Suprapubic skin (tissue), 4 donors: ENCODE results near the gene ZNF785. TPM values are rescaled to one million over a fixed set of nuclear protein-coding genes. Genes with fewer than 3 reads are reported as not detected.

Source experiments
- DNase-seq, 2 donors: peaks; one replicate each; pipeline ENCODE4 v3.0.0-alpha.2; 2019; ENCODE audit warnings: low spot score in 2 of 2
- H3K27ac ChIP-seq: fragments of 200-600 bp; sonication (generic); one replicate; pipeline ENCODE4 v1.5.1; 2019
- H3K27me3 ChIP-seq: fragments of 200-600 bp; sonication (generic); one replicate; pipeline ENCODE4 v1.5.1; 2019
- H3K36me3 ChIP-seq: fragments of 200-600 bp; sonication (generic); one replicate; pipeline ENCODE4 v1.5.1; 2019
- H3K4me1 ChIP-seq: fragments of 200-600 bp; sonication (generic); one replicate; pipeline ENCODE4 v1.5.1; 2019
- H3K4me3 ChIP-seq: fragments of 200-600 bp; sonication (generic); one replicate; pipeline ENCODE4 v1.5.1; 2019; ENCODE audit warnings: mild to moderate bottlenecking
- H3K9me3 ChIP-seq: fragments of 200-600 bp; sonication (generic); one replicate; pipeline ENCODE4 v1.5.1; 2019
- EP300 ChIP-seq: sonication (generic); formaldehyde crosslinking; IDR thresholded peaks from one replicate; pipeline ENCODE4 v1.6.1; 2017; ENCODE audit warnings: antibody characterized with exemption
- POLR2A ChIP-seq, 2 donors: fragments of 450-650 bp; IDR thresholded peaks; one replicate each; pipeline ENCODE4 v1.6.1; 2017; ENCODE audit warnings: antibody characterized with exemption in 2 of 2, mild to moderate bottlenecking in 2 of 2, moderate library complexity in 2 of 2
- POLR2AphosphoS5 ChIP-seq, 3 donors: sonication (generic); formaldehyde crosslinking; IDR thresholded peaks; one replicate each; pipeline ENCODE4 v1.6.1; 2017; ENCODE audit warnings: antibody characterized with exemption in 3 of 3
- WGBS: methylation state at CpG from one replicate; pipeline ENCODE4 v1.1.5; 2018; 5-methylcytosine and 5-hydroxymethylcytosine counted together
- total RNA-seq, 4 donors: library from RNA; depleted of rRNA; stranded (reverse); fragments of >200 nt; gene quantifications; one replicate each; pipeline ENCODE4 v1.1.0, GENCODE V29; 2016
- TF ChIP-seq, protein P1 (sequence below), 2 donors: fragments of 200-600 bp in 1 of 2; fragments of 450-650 bp in 1 of 2; sonication (generic) in 1 of 2; IDR thresholded peaks; one replicate each; pipeline ENCODE4 v1.5.1; 2016 to 2019; ENCODE audit warnings: antibody characterized with exemption in 2 of 2, mild to moderate bottlenecking in 1 of 2, moderate library complexity in 1 of 2

ZNF785 gene
- total RNA-seq, 4 donors from 2014 or later = 9.8 to 24.5 (median 11.2) TPM

GRCh38 chr16:30535777-30536190 lies 49.7 kb downstream of the ZNF785 start:
- Histone ChIP-seq H3K4me1 (peaks cover 23% of the 10 kb centered on the region), H3K36me3 (peaks cover 21% of the 10 kb centered on the region), H3K27ac (peak overlapping the region; percentile 95), H3K9me3 (no peaks in the 10 kb centered on the region), H3K4me3 (peak overlapping the region; percentile 83), H3K27me3 (no peaks in the 10 kb centered on the region)
- 29% methylated on average over 9 of the region's 12 CpGs for WGBS
- no peak for TF ChIP-seq POLR2AphosphoS5 (IDR thresholded peaks at IDR 0.05)
- TF ChIP-seq EP300 = no peak
- TF ChIP-seq, protein P1, sequence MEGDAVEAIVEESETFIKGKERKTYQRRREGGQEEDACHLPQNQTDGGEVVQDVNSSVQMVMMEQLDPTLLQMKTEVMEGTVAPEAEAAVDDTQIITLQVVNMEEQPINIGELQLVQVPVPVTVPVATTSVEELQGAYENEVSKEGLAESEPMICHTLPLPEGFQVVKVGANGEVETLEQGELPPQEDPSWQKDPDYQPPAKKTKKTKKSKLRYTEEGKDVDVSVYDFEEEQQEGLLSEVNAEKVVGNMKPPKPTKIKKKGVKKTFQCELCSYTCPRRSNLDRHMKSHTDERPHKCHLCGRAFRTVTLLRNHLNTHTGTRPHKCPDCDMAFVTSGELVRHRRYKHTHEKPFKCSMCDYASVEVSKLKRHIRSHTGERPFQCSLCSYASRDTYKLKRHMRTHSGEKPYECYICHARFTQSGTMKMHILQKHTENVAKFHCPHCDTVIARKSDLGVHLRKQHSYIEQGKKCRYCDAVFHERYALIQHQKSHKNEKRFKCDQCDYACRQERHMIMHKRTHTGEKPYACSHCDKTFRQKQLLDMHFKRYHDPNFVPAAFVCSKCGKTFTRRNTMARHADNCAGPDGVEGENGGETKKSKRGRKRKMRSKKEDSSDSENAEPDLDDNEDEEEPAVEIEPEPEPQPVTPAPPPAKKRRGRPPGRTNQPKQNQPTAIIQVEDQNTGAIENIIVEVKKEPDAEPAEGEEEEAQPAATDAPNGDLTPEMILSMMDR (IDR thresholded peaks at IDR 0.05) = peak; percentile 23 to 83
- TF ChIP-seq POLR2A (IDR thresholded peaks at IDR 0.05) = no peak
- peak in 1 of 2 donors; percentile 85 for DNase-seq

DNA sequence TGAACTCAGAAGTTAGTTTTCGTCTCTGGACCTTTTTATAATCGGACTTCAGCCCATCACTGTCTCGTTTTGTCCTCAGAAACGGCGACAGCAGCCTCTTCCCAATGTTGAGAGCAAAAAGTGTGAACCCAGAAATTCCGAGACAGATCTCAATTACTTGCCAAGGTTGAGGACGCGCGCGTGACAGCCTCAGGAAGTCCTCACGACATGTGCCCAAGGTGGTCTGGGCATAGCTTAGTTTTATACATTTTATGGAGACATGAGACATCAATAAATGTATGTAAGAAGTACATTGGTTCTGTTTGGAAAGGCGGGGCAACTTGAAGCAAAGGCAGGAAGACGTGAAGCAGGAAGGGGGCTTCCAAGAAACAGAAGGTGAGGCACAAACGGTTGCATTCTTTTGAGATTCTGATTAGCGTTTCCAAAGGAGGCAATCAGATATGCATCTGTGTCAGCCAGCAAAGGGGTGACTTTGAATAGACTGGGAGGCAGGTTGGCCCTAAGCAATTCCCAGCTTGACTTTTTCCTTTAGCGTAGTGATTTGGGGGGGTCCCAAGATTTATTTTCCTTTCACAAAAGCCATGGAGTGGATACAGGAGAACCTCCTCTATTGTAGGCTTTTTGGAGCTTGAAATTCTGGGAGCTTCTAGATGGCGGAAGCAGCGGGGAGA lies 50.3 kb downstream of the ZNF785 start:
- no peak for DNase-seq
- no peaks in the 10 kb centered on the region for H3K9me3 ChIP-seq
- H3K27ac ChIP-seq = peak overlapping the region; percentile 95
- peaks cover 23% of the 10 kb centered on the region for H3K4me1 ChIP-seq
- 5% methylated on average over 18 of the region's 18 CpGs for WGBS
- H3K4me3 ChIP-seq = peak overlapping the region; percentile 83
- H3K27me3 ChIP-seq = no peaks in the 10 kb centered on the region
- TF ChIP-seq POLR2A (IDR thresholded peaks at IDR 0.05) (no peak), POLR2AphosphoS5 (IDR thresholded peaks at IDR 0.05) (peak in 1 of 3 donors; percentile 55), EP300 (no peak)
- TF ChIP-seq, protein P1 (IDR thresholded peaks at IDR 0.05) = no peak
- H3K36me3 ChIP-seq = peaks cover 25% of the 10 kb centered on the region

GRCh38 chr16:30534368-30535105 lies 51.0 kb downstream of the ZNF785 start, which contains the start of gene ZNF747:
Gene ZNF747, minus strand, starts transcription at chr16:30534858. Its CDS starts 179 bp downstream, at chr16:30534679.
- TF ChIP-seq POLR2AphosphoS5 (IDR thresholded peaks at IDR 0.05) = peak in 2 of 3 donors; percentile 68 to 86
- peak in 1 of 2 donors; percentile 67 for TF ChIP-seq POLR2A (IDR thresholded peaks at IDR 0.05)
- TF ChIP-seq, protein P1 (IDR thresholded peaks at IDR 0.05) = no peak
- no peak for TF ChIP-seq EP300
- WGBS = under 1% methylated on average over 34 of the region's 70 CpGs
- Histone ChIP-seq H3K9me3 (no peaks in the 10 kb centered on the region), H3K4me3 (peak within 1 kb of the TSS; percentile 83), H3K27me3 (no peaks in the 10 kb centered on the region), H3K36me3 (peaks cover 25% of the 10 kb centered on the region), H3K27ac (peak within 1 kb of the TSS; percentile 95), H3K4me1 (peaks cover 26% of the 10 kb centered on the region)
- peak; percentile 94 to 96 for DNase-seq

- H3K4me3 ChIP-seq = peak overlapping the region; percentile 83
- H3K4me1 ChIP-seq = peaks cover 32% of the 10 kb centered on the region
- no peak for DNase-seq
- no peak for TF ChIP-seq POLR2A (IDR thresholded peaks at IDR 0.05)
- no peak for TF ChIP-seq POLR2AphosphoS5 (IDR thresholded peaks at IDR 0.05)
- no peak for TF ChIP-seq EP300
- TF ChIP-seq, protein P1 (IDR thresholded peaks at IDR 0.05) = no peak
- no peaks in the 10 kb centered on the region for H3K27me3 ChIP-seq
- H3K9me3 ChIP-seq = no peaks in the 10 kb centered on the region
- 24% methylated on average over 16 of the region's 29 CpGs for WGBS
- H3K36me3 ChIP-seq = peaks cover 25% of the 10 kb centered on the region
- H3K27ac ChIP-seq = peak overlapping the region; percentile 95
These were observed 51.6 kb downstream of the ZNF785 start for GRCh38 chr16:30533748-30534367.

DNA sequence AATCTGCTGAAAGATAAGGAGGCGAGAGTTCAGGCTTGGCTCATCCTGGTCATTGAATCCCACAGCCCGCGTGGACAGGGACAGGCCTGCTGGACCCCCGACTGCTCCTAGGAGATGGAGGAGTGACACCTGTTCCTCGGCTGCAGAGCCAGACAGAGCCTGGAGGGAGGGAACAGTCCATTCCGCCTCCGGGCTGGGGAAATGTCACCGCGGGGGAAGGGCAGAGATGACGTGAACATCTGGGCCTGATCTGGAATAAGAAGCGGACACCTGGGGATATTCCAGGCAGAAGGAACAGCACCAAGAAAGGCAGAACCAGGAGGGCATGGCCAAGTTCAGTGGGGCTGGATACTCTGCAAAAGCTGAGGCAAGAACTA lies 52.4 kb downstream of the ZNF785 start:
- TF ChIP-seq POLR2A (IDR thresholded peaks at IDR 0.05) (no peak), POLR2AphosphoS5 (IDR thresholded peaks at IDR 0.05) (no peak), EP300 (no peak)
- TF ChIP-seq, protein P1 (IDR thresholded peaks at IDR 0.05) = no peak
- Histone ChIP-seq H3K36me3 (peaks cover 25% of the 10 kb centered on the region), H3K4me1 (peaks cover 40% of the 10 kb centered on the region), H3K4me3 (no peak overlapping the region), H3K9me3 (no peaks in the 10 kb centered on the region), H3K27ac (no peak overlapping the region), H3K27me3 (no peaks in the 10 kb centered on the region)
- 72% methylated on average over 11 of the region's 11 CpGs for WGBS
- DNase-seq = no peak
